GM18511 (cell line): ENCODE data around the gene UQCRFS1.
"Not testable (repeated sequence)": the region's sequence is repeated elsewhere in the genome, so short reads cannot be mapped to it uniquely, and the experiment has no call there.

Experiments used
- ATAC-seq: cut with Tn5 transposase; IDR thresholded peaks from one replicate; pipeline ENCODE4 v1.9.1; 2021; ENCODE audit warnings: mild to moderate bottlenecking, moderate library complexity; ENCODE audit not compliant: unreplicated experiment

UQCRFS1 gene

GRCh38 chr19:29215322-29215845 is 2.4 kb upstream of the UQCRFS1 start:
- ATAC-seq, result no peak

GRCh38 chr19:29214411-29214810 is 1.5 kb upstream of the UQCRFS1 start:
- ATAC-seq, result no peak

GRCh38 chr19:29212356-29212647 is 649 bp downstream of the UQCRFS1 start:
- ATAC-seq, result no peak

- ATAC-seq, result no peak
Observed at GRCh38 chr19:29211562-29212355, 1.2 kb downstream of the UQCRFS1 start.

GRCh38 chr19:29211041-29211440 is 1.9 kb downstream of the UQCRFS1 start:
- ATAC-seq, result not testable (repeated sequence)

GRCh38 chr19:29210502-29210901 is 2.4 kb downstream of the UQCRFS1 start:
- ATAC-seq, result not testable (repeated sequence)

- not testable (repeated sequence) for ATAC-seq
Observed at GRCh38 chr19:29207403-29208187, 5.4 kb downstream of the UQCRFS1 start.

- no peak for ATAC-seq
Observed at GRCh38 chr19:29206453-29206852, 6.5 kb downstream of the UQCRFS1 start.

GRCh38 chr19:29202281-29202680 is 10.7 kb downstream of the UQCRFS1 start:
- no peak for ATAC-seq

- ATAC-seq, result no peak
Observed at GRCh38 chr19:29201855-29202254, 11.1 kb downstream of the UQCRFS1 start.

GRCh38 chr19:29194658-29195057 is 18.3 kb downstream of the UQCRFS1 start:
- ATAC-seq, result no peak

- no peak for ATAC-seq
Observed at GRCh38 chr19:29193155-29193554, 19.8 kb downstream of the UQCRFS1 start.

GRCh38 chr19:29191005-29191404 is 21.9 kb downstream of the UQCRFS1 start:
- no peak for ATAC-seq

- ATAC-seq, result no peak
Observed at GRCh38 chr19:29189033-29189360, 24.0 kb downstream of the UQCRFS1 start.

- ATAC-seq, result no peak
Observed at GRCh38 chr19:29188289-29189032, 24.5 kb downstream of the UQCRFS1 start.

- no peak for ATAC-seq
Observed at GRCh38 chr19:29187676-29188075, 25.3 kb downstream of the UQCRFS1 start.

- no peak for ATAC-seq
Observed at GRCh38 chr19:29185427-29185826, 27.5 kb downstream of the UQCRFS1 start.

- no peak for ATAC-seq
Observed at GRCh38 chr19:29176981-29177754, 35.8 kb downstream of the UQCRFS1 start.

- ATAC-seq, result no peak
Observed at GRCh38 chr19:29173896-29174295, 39.1 kb downstream of the UQCRFS1 start.

GRCh38 chr19:29172302-29172701 is 40.6 kb downstream of the UQCRFS1 start:
- ATAC-seq, result no peak

GRCh38 chr19:29171525-29171924 is 41.4 kb downstream of the UQCRFS1 start:
- no peak for ATAC-seq
